OCI-LY1 (cell line): ENCODE results near the gene PUS3.

Source experiments
- H2AFZ ChIP-seq: fragments of 200-600 bp; sonication (generic), shearing (Covaris generic); 2 replicates; pipeline ENCODE4 v1.6.0; 2014; ENCODE audit warnings: antibody characterized with exemption, mild to moderate bottlenecking, low read length
- H3F3A ChIP-seq: fragments of 200-600 bp; sonication (generic), shearing (Covaris generic); 2 replicates; pipeline ENCODE4 v1.6.0; 2014; ENCODE audit warnings: mild to moderate bottlenecking, antibody characterized with exemption, low read length, moderate library complexity; ENCODE audit not compliant: insufficient read depth
- H3K27ac ChIP-seq: fragments of 200-600 bp; sonication (generic); 2 replicates; pipeline ENCODE4 v1.5.1; 2014; ENCODE audit warnings: low read length, mixed run types, mild to moderate bottlenecking, low read depth; ENCODE audit not compliant: poor library complexity, severe bottlenecking
- H3K27me3 ChIP-seq: fragments of 200-600 bp; sonication (generic); 2 replicates; pipeline ENCODE4 v1.6.0; 2014; ENCODE audit warnings: antibody characterized with exemption, mild to moderate bottlenecking, low read length, moderate library complexity; ENCODE audit not compliant: insufficient read depth
- H3K36me3 ChIP-seq: fragments of 200-600 bp; sonication (generic); 2 replicates; pipeline ENCODE4 v1.6.1; 2014; ENCODE audit warnings: mild to moderate bottlenecking, antibody characterized with exemption, low read length, moderate library complexity, mixed read lengths; ENCODE audit not compliant: insufficient read depth
- H3K4me1 ChIP-seq: fragments of 200-600 bp; sonication (generic); 2 replicates; pipeline ENCODE4 v1.5.1; 2014; ENCODE audit warnings: mild to moderate bottlenecking, low read length, moderate library complexity; ENCODE audit not compliant: insufficient read depth, severe bottlenecking
- H3K4me2 ChIP-seq: fragments of 200-600 bp; sonication (generic), shearing (Covaris generic); 2 replicates; pipeline ENCODE4 v1.6.1; 2014; ENCODE audit warnings: low read length
- H3K4me3 ChIP-seq: fragments of 200-600 bp; sonication (generic); 2 replicates; pipeline ENCODE4 v1.5.1; 2014; ENCODE audit warnings: low read length, low read depth, mild to moderate bottlenecking, mixed read lengths; ENCODE audit not compliant: poor library complexity, severe bottlenecking
- H3K79me2 ChIP-seq: fragments of 200-600 bp; shearing (Covaris generic); 2 replicates; pipeline ENCODE4 v1.6.1; 2016; ENCODE audit warnings: mixed run types, low read length, mixed read lengths; ENCODE audit not compliant: insufficient read depth
- H3K9ac ChIP-seq: fragments of 200-600 bp; sonication (generic), shearing (Covaris generic); 2 replicates; pipeline ENCODE4 v1.6.1; 2014; ENCODE audit warnings: mild to moderate bottlenecking, low read length, mixed read lengths
- H3K9me2 ChIP-seq: fragments of 200-600 bp; sonication (generic), shearing (Covaris generic); 2 replicates; pipeline ENCODE4 v1.6.1; 2014; ENCODE audit warnings: low read depth, mild to moderate bottlenecking, low read length, mixed read lengths
- H3K9me3 ChIP-seq: fragments of 200-600 bp; shearing (Covaris generic); 2 replicates; pipeline ENCODE4 v1.6.1; 2014; ENCODE audit warnings: low read length, mixed read lengths
- H4K20me1 ChIP-seq: fragments of 200-600 bp; sonication (generic), shearing (Covaris generic); 2 replicates; pipeline ENCODE4 v1.6.0; 2016; ENCODE audit warnings: mild to moderate bottlenecking, low read length; ENCODE audit not compliant: insufficient read depth
- CTCF ChIP-seq: fragments of 200-600 bp; sonication (generic), shearing (Covaris generic); IDR thresholded peaks from 2 replicates; pipeline ENCODE4 v1.5.1; 2017; ENCODE audit warnings: mild to moderate bottlenecking, antibody characterized with exemption, low read length, moderate library complexity, mixed read lengths
- EZH2 ChIP-seq: fragments of 200-600 bp; sonication (generic), shearing (Covaris generic); IDR thresholded peaks from 2 replicates; pipeline ENCODE4 v1.8.0; 2017; ENCODE audit warnings: borderline replicate concordance, mixed run types, mild to moderate bottlenecking, antibody characterized with exemption, low read length, moderate library complexity, mixed read lengths

PUS3 gene

GRCh38 chr11:125925247-125925740 is 22.3 kb upstream of the PUS3 start:
- Histone ChIP-seq H3K9me2 (no peaks in the 10 kb centered on the region), H3K9me3 (no peaks in the 10 kb centered on the region), H3K27ac (no peak overlapping the region), H3K27me3 (no peaks in the 10 kb centered on the region), H3K4me1 (no peaks in the 10 kb centered on the region), H4K20me1 (no peaks in the 10 kb centered on the region), H3K9ac (no peak overlapping the region), H3K79me2 (no peaks in the 10 kb centered on the region), H3K36me3 (no peaks in the 10 kb centered on the region), H2AFZ (no peak overlapping the region), H3K4me2 (no peak overlapping the region), H3F3A (no peaks in the 10 kb centered on the region), H3K4me3 (no peak overlapping the region)
- TF ChIP-seq EZH2: no peak
- TF ChIP-seq CTCF: no peak

DNA sequence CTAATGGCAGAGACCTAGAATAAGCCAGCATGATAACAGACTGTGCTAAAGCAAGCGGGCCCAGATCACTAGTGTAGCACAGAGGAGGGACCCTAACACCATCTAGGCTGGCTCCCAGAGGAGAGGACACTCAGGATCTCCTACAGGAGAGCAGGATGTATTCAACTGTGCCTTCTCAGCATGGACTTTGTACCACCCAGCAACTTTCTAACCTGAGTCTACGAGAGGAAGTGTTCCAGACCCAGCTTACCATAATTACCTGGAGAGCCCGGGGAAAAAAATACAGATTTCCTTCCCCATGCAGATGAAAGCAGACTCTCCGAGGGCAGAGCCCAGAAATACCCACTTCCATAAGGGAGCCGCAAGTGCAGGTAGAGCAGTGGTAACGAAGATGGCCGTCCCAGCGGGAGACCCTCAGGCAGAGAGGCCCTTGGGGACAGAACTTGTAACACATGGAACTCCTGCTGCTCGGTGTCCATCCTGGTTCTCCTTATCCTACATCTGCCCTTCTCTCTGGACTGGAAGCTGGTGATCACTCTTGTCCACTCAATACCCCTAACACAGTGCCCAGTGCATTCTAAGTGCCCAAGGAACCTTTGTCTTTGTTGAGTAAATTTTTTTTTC is 21.5 kb upstream of the PUS3 start:
- Histone ChIP-seq H3K36me3 (no peaks in the 10 kb centered on the region), H3K9ac (no peak overlapping the region), H3K27ac (no peak overlapping the region), H2AFZ (no peak overlapping the region), H3K9me2 (no peaks in the 10 kb centered on the region), H3F3A (no peaks in the 10 kb centered on the region), H3K79me2 (no peaks in the 10 kb centered on the region), H4K20me1 (no peaks in the 10 kb centered on the region), H3K4me2 (no peak overlapping the region), H3K27me3 (no peaks in the 10 kb centered on the region), H3K9me3 (no peaks in the 10 kb centered on the region), H3K4me1 (no peaks in the 10 kb centered on the region), H3K4me3 (no peak overlapping the region)
- no peak for TF ChIP-seq EZH2
- no peak for TF ChIP-seq CTCF

DNA sequence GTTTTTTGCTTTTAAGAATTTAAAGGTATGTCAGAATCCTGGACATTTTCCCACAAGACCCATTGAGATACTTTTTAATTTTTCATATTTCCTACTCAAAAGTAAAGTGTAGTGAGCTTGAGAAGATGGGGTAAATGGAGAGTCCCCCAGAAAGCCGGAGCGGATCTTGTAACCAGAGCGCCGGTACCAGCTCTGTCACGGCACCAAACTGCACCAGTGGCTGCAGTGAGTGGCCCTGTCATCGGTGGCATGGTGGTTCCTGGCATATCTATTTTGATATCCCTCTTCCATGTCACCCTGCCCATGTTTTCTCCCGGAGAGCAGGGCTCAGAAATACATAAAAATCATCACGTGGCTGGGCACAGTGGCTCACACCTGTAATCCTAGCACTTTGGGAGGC is 20.6 kb upstream of the PUS3 start:
- no peaks in the 10 kb centered on the region for H3K27me3 ChIP-seq
- H3K36me3 ChIP-seq: no peaks in the 10 kb centered on the region
- no peaks in the 10 kb centered on the region for H3K9me2 ChIP-seq
- H3K4me3 ChIP-seq: no peak overlapping the region
- H3K27ac ChIP-seq: no peak overlapping the region
- H3K9ac ChIP-seq: no peak overlapping the region
- H3K79me2 ChIP-seq: no peaks in the 10 kb centered on the region
- no peak overlapping the region for H2AFZ ChIP-seq
- no peaks in the 10 kb centered on the region for H3K4me1 ChIP-seq
- H3K4me2 ChIP-seq: no peak overlapping the region
- H3F3A ChIP-seq: no peaks in the 10 kb centered on the region
- H3K9me3 ChIP-seq: no peaks in the 10 kb centered on the region
- H4K20me1 ChIP-seq: no peaks in the 10 kb centered on the region
- no peak for TF ChIP-seq EZH2

DNA sequence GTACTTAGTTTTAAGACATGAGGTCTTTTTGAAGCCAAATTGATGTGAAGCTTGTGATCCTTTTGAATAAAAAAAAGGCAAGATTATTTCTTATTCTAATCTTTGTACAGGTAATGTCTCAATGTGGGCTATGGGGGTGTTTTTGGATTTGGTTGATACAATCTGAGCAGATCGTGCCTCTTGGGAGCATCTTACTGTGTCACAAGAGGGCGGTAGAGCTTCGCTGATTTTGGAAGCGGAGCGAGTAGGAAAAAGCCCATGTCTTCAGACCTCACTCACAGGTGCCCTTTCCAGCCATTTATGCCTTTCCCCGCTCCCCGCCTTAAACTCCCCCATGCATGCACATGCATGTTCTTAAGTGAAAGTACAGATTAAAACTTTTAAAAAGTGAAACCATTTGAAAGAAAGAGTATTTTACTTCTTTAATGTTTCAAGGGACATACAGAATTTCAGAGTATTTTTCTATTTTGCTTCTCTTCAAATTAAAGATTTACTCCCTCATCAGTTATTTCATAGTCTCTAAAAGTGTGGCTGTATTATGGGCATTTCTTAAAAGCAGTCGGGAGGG is 20.1 kb upstream of the PUS3 start:
- Histone ChIP-seq H3K9ac (no peak overlapping the region), H2AFZ (no peak overlapping the region), H3F3A (no peaks in the 10 kb centered on the region), H3K27me3 (no peaks in the 10 kb centered on the region), H3K4me3 (no peak overlapping the region), H3K9me2 (no peaks in the 10 kb centered on the region), H3K36me3 (no peaks in the 10 kb centered on the region), H4K20me1 (no peaks in the 10 kb centered on the region), H3K79me2 (no peaks in the 10 kb centered on the region), H3K4me1 (no peaks in the 10 kb centered on the region), H3K9me3 (no peaks in the 10 kb centered on the region), H3K27ac (no peak overlapping the region), H3K4me2 (no peak overlapping the region)
- TF ChIP-seq EZH2 (no peak), CTCF (peak; percentile 58)
